C4-2B (cell line): ENCODE results near the gene TNFRSF19.

ENCODE experiments used
- CTCF ChIP-seq: fragments of 450-650 bp; conservative IDR thresholded peaks from 2 replicates; pipeline ENCODE4 v1.5.1; 2017; ENCODE audit warnings: mild to moderate bottlenecking
- ZFX ChIP-seq: fragments of 450-650 bp; IDR thresholded peaks from 2 replicates; pipeline ENCODE4 v1.6.1; 2017

GRCh38 chr13:23683084-23683483 lies 112.9 kb downstream of the TNFRSF19 start:
- TF ChIP-seq CTCF: no peak
- TF ChIP-seq ZFX: no peak
